ENCODE results near the gene INTS13.

GRCh38 chr12:26896913-26897312 lies 40.9 kb downstream of the INTS13 start:
- TF ChIP-seq EZH2 (IDR thresholded peaks at IDR 0.05) = no peak
- TF ChIP-seq POLR2AphosphoS5 (IDR thresholded peaks at IDR 0.05; ENCODE audit: borderline replicate concordance, low read depth, low read length) = no peak
